ENCODE results near the gene C1QTNF8. TPM values are rescaled to one million over a fixed set of nuclear protein-coding genes. Genes with fewer than 3 reads are reported as not detected.

The C1QTNF8 gene
- total RNA-seq, 1 experiment from 2014 or later = not detected

DNA sequence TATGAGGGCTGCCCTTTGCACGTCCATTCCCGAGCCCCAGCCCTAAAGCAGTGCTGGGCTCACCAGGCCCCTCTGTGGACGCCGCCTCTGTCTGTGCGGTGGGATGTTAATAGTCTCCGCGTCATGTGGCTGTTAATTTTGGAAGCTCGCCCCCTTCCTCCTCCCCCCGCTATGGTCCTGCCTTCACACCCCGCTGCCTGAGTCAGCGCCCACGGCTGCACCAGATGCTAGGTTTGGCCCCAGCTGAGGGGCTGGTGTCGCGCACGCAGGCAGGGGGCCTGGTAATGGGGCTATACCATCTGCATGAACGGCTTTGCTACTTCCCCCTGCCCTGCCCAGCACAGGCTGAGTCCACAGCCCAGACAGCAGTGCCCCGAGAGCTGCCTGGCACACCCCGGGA lies 27.6 kb downstream of the C1QTNF8 start:
- Mint-ChIP-seq H3K27me3 (ENCODE audit: low read depth) (peaks cover 18% of the 10 kb centered on the region), H3K4me1 (peaks cover 3 to 23% of the 10 kb centered on the region in 2 experiments; a peak in 3 of 4 replicates), H3K9me3 (no peaks in the 10 kb centered on the region), H3K27ac (no peak overlapping the region), H3K4me3 (no peak overlapping the region), H3K36me3 (ENCODE audit: insufficient read depth in 1 of 3, low read depth in 3 of 3) (no peaks in the 10 kb centered on the region; a peak in 1 of 7 replicates)
- no peak overlapping the region for H3K9ac ChIP-seq (ENCODE audit: extremely low read depth, insufficient read length, low read length)
- H2BK20ac ChIP-seq (ENCODE audit: low read depth, low read length, poor library complexity, severe bottlenecking) = no peak overlapping the region
- no peak for DNase-seq
- WGBS (ENCODE audit: extremely low coverage, insufficient read length, low lambda C conversion rate) = no CpG with 5 or more reads among the region's 18 CpGs
- H3K14ac ChIP-seq (ENCODE audit: insufficient read depth, low read length) = no peak overlapping the region
- H4K5ac ChIP-seq (ENCODE audit: insufficient read length, low read depth, low read length) = no peak overlapping the region
- H2AFZ ChIP-seq (ENCODE audit: low read length) = no peak overlapping the region
- no peak overlapping the region for H3K4me2 ChIP-seq (ENCODE audit: insufficient read depth, insufficient read length, low read length)
- H3K23ac ChIP-seq (ENCODE audit: insufficient read length, low read depth, low read length) = no peak overlapping the region
- H4K91ac ChIP-seq (ENCODE audit: insufficient read length, low read depth, low read length) = no peak overlapping the region
- no peak overlapping the region for H2BK5ac ChIP-seq (ENCODE audit: insufficient read length, low read length)
- no peak overlapping the region for H2BK12ac ChIP-seq (ENCODE audit: insufficient read length, low read depth, low read length)
- no peaks in the 10 kb centered on the region for H3K4me1 ChIP-seq (ENCODE audit: insufficient read depth, low read length)
- TF ChIP-seq, protein P1, sequence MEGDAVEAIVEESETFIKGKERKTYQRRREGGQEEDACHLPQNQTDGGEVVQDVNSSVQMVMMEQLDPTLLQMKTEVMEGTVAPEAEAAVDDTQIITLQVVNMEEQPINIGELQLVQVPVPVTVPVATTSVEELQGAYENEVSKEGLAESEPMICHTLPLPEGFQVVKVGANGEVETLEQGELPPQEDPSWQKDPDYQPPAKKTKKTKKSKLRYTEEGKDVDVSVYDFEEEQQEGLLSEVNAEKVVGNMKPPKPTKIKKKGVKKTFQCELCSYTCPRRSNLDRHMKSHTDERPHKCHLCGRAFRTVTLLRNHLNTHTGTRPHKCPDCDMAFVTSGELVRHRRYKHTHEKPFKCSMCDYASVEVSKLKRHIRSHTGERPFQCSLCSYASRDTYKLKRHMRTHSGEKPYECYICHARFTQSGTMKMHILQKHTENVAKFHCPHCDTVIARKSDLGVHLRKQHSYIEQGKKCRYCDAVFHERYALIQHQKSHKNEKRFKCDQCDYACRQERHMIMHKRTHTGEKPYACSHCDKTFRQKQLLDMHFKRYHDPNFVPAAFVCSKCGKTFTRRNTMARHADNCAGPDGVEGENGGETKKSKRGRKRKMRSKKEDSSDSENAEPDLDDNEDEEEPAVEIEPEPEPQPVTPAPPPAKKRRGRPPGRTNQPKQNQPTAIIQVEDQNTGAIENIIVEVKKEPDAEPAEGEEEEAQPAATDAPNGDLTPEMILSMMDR (conservative IDR thresholded peaks at IDR 0.05) = no peak
- H3K79me1 ChIP-seq (ENCODE audit: insufficient read depth, low read depth, low read length, poor library complexity, severe bottlenecking) = no peaks in the 10 kb centered on the region
- no peak overlapping the region for H3K18ac ChIP-seq (ENCODE audit: insufficient read length, low read depth, low read length)
- H2BK120ac ChIP-seq (ENCODE audit: low read depth, low read length, poor library complexity, severe bottlenecking) = no peak overlapping the region
- no peak overlapping the region for H3T11ph ChIP-seq (ENCODE audit: low read length)
- no peak overlapping the region for H3K56ac ChIP-seq (ENCODE audit: insufficient read length, low read depth, low read length)
- no peak overlapping the region for H3K27ac ChIP-seq (ENCODE audit: insufficient read length, low read depth, low read length)
- H3K23me2 ChIP-seq (ENCODE audit: insufficient read length, low read depth, low read length, poor library complexity, severe bottlenecking) = peaks cover 4% of the 10 kb centered on the region
- no peaks in the 10 kb centered on the region for H3K27me3 ChIP-seq (ENCODE audit: insufficient read depth, low read length)
- H3K79me2 ChIP-seq (ENCODE audit: insufficient read depth, low read length) = no peaks in the 10 kb centered on the region
- H4K8ac ChIP-seq (replicated peaks; ENCODE audit: insufficient read length, low read depth, low read length) = no peak overlapping the region
- no peak overlapping the region for H2BK15ac ChIP-seq (ENCODE audit: low read depth, low read length)
- no peak overlapping the region for H3K4ac ChIP-seq (ENCODE audit: low read depth, low read length)
- no peak overlapping the region for H2AK5ac ChIP-seq (ENCODE audit: insufficient read length, low read length)
- no peaks in the 10 kb centered on the region for H4K20me1 ChIP-seq (ENCODE audit: control insufficient read depth, insufficient read depth, insufficient read length)
- no peaks in the 10 kb centered on the region for H3K9me3 ChIP-seq (ENCODE audit: control insufficient read depth, low read depth, low read length)
